HG03045 (cell line): Measurements from ENCODE around the gene LIPC.

Experiments
- ATAC-seq: cut with Tn5 transposase; IDR thresholded peaks from one replicate; pipeline ENCODE4 v1.9.1; 2021; ENCODE audit warnings: mild to moderate bottlenecking, moderate library complexity; ENCODE audit not compliant: unreplicated experiment

The LIPC gene

GRCh38 chr15:58490888-58491473 is 59.2 kb downstream of the LIPC start:
- ATAC-seq: no peak

- no peak for ATAC-seq
These were observed 59.9 kb downstream of the LIPC start for GRCh38 chr15:58491499-58492202.

- ATAC-seq: no peak
These were observed 61.0 kb downstream of the LIPC start for GRCh38 chr15:58492661-58493397.

- no peak for ATAC-seq
These were observed 62.8 kb downstream of the LIPC start for GRCh38 chr15:58494567-58494966.

GRCh38 chr15:58495891-58496408 is 64.2 kb downstream of the LIPC start:
- ATAC-seq: no peak

- no peak for ATAC-seq
These were observed 65.4 kb downstream of the LIPC start for GRCh38 chr15:58497046-58497785.

GRCh38 chr15:58498821-58499580 is 67.2 kb downstream of the LIPC start:
- ATAC-seq: no peak

- no peak for ATAC-seq
These were observed 69.2 kb downstream of the LIPC start for GRCh38 chr15:58501006-58501405.

GRCh38 chr15:58501636-58502188 is 69.9 kb downstream of the LIPC start:
- no peak for ATAC-seq

- ATAC-seq: no peak
These were observed 71.6 kb downstream of the LIPC start for GRCh38 chr15:58503139-58504027.

- no peak for ATAC-seq
These were observed 73.0 kb downstream of the LIPC start for GRCh38 chr15:58504674-58505234.

GRCh38 chr15:58505581-58505980 is 73.8 kb downstream of the LIPC start:
- no peak for ATAC-seq

- ATAC-seq: no peak
These were observed 74.3 kb downstream of the LIPC start for GRCh38 chr15:58506064-58506490.

GRCh38 chr15:58506783-58507668 is 75.2 kb downstream of the LIPC start:
- no peak for ATAC-seq

GRCh38 chr15:58509556-58509955 is 77.8 kb downstream of the LIPC start:
- no peak for ATAC-seq

- ATAC-seq: no peak
These were observed 79.2 kb downstream of the LIPC start for GRCh38 chr15:58510715-58511598.

- no peak for ATAC-seq
These were observed 79.8 kb downstream of the LIPC start for GRCh38 chr15:58511599-58511987.
